H1 (cell line): ENCODE data around the gene MMD. TPM values are rescaled to one million over a fixed set of nuclear protein-coding genes. Genes with fewer than 3 reads are reported as not detected.

ENCODE experiments used
- CTCF ChIA-PET: fragments of 300-600 bp; sonication (Branson Sonifier 250); formaldehyde crosslinking; loops from one replicate; lab custom pipeline; 2021; ENCODE audit not compliant: partially characterized antibody; lab: Charles Lee
- POLR2A ChIA-PET: fragments of 300-600 bp; sonication (Branson Sonifier 250); formaldehyde crosslinking; loops from one replicate; lab custom pipeline; 2021; ENCODE audit warnings: inconsistent platforms; ENCODE audit not compliant: partially characterized antibody; lab: Charles Lee
- DNase-seq, 2 experiments: peaks; one replicate each; pipeline versions ENCODE4 v3.0.0 to v3.0.0-alpha.2; 2010 to 2022; ENCODE audit warnings: low spot score in 2 of 2, low read depth in 1 of 2, mixed read lengths in 1 of 2
- FAIRE-seq: peaks from 2 replicates; lab custom pipeline; 2011; peaks lifted over from hg19 to GRCh38; lab: Jason Lieb, UNC
- H2AFZ ChIP-seq: 2 replicates; pipeline ENCODE4 v1.8.1; 2012; ENCODE audit warnings: low read length, inconsistent platforms
- H2AK5ac ChIP-seq: 2 replicates; pipeline ENCODE4 v1.6.1; 2013; ENCODE audit warnings: low read depth, low read length
- H2BK120ac ChIP-seq: replicated peaks from 2 replicates; pipeline ENCODE3; 2013; ENCODE audit warnings: low read depth, low read length, inconsistent platforms
- H2BK12ac ChIP-seq: 2 replicates; pipeline ENCODE4 v1.6.1; 2013; ENCODE audit warnings: low read depth, low read length
- H2BK15ac ChIP-seq: 2 replicates; pipeline ENCODE4 v1.6.1; 2013; ENCODE audit warnings: low read length
- H2BK20ac ChIP-seq: 2 replicates; pipeline ENCODE4 v1.6.1; 2013; ENCODE audit warnings: low read length
- H2BK5ac ChIP-seq: 2 replicates; pipeline ENCODE4 v1.6.1; 2013; ENCODE audit warnings: low read depth, low read length
- H3K14ac ChIP-seq: 2 replicates; pipeline ENCODE4 v1.6.1; 2013; ENCODE audit warnings: inconsistent platforms; ENCODE audit not compliant: insufficient read length
- H3K18ac ChIP-seq: 2 replicates; pipeline ENCODE4 v1.6.1; 2013; ENCODE audit warnings: low read length; ENCODE audit errors: extremely low read depth
- H3K23ac ChIP-seq: 2 replicates; pipeline ENCODE4 v1.6.1; 2013; ENCODE audit warnings: inconsistent platforms; ENCODE audit not compliant: insufficient read length
- H3K23me2 ChIP-seq: 2 replicates; pipeline ENCODE4 v1.6.1; 2013; ENCODE audit warnings: low read depth, low read length
- H3K27ac ChIP-seq: 2 replicates; pipeline ENCODE4 v1.6.1; 2011; ENCODE audit warnings: low read depth, low read length, inconsistent platforms
- H3K27me3 ChIP-seq, 4 experiments: replicated peaks in 1 of 4; 1 replicate in 1 of 4; 2 replicates in 3 of 4; pipeline versions ENCODE4 v1.6.1 to v1.8.1; 2011 to 2013; ENCODE audit warnings: low read length in 3 of 4, mild to moderate bottlenecking in 3 of 4, inconsistent platforms in 2 of 4, mixed read lengths in 2 of 4, moderate library complexity in 1 of 4; ENCODE audit not compliant: control insufficient read depth in 3 of 4, insufficient read depth in 3 of 4; ENCODE audit errors: extremely low read depth in 1 of 4
- H3K36me3 ChIP-seq, 4 experiments: 2 replicates each; pipeline versions ENCODE4 v1.6.1 to v1.8.1; 2011 to 2013; ENCODE audit warnings: mild to moderate bottlenecking in 4 of 4, low read length in 3 of 4, moderate library complexity in 2 of 4, control low read depth in 1 of 4, inconsistent platforms in 1 of 4; ENCODE audit not compliant: insufficient read depth in 4 of 4, control insufficient read depth in 2 of 4
- H3K4ac ChIP-seq: replicated peaks from 2 replicates; pipeline ENCODE3; 2013; ENCODE audit warnings: low read length, low read depth, mixed read lengths, inconsistent platforms; ENCODE audit not compliant: insufficient read length
- H3K4me1 ChIP-seq, 4 experiments: replicated peaks in 1 of 4; 1 replicate in 1 of 4; 2 replicates in 3 of 4; pipeline versions ENCODE4 v1.6.1 to v1.8.1; 2011 to 2013; ENCODE audit warnings: low read length in 3 of 4, inconsistent platforms in 2 of 4, mixed read lengths in 1 of 4; ENCODE audit not compliant: insufficient read depth in 4 of 4, control insufficient read depth in 3 of 4
- H3K4me2 ChIP-seq, 2 experiments: 2 replicates each; pipeline versions ENCODE4 v1.6.1 to v1.8.1; 2011 to 2013; ENCODE audit warnings: low read depth in 2 of 2, low read length in 2 of 2, control low read depth in 1 of 2, inconsistent platforms in 1 of 2, mild to moderate bottlenecking in 1 of 2; ENCODE audit not compliant: insufficient read depth in 1 of 2
- H3K4me3 ChIP-seq, 4 experiments: fragments of 200-600, 300-600 bp in 1 of 4; sonication (generic), shearing (Covaris generic), sonication (Bioruptor Twin) in 1 of 4; 2 replicates each; pipeline versions ENCODE4 v1.5.1 to v1.8.1; 2011 to 2016; ENCODE audit warnings: low read length in 4 of 4, low read depth in 3 of 4, control low read depth in 2 of 4, inconsistent platforms in 2 of 4, mild to moderate bottlenecking in 2 of 4, mixed read lengths in 1 of 4, moderate library complexity in 1 of 4; ENCODE audit not compliant: insufficient read depth in 2 of 4; ENCODE audit errors: extremely low read depth in 1 of 4
- H3K56ac ChIP-seq: replicated peaks from 2 replicates; pipeline ENCODE3; 2013; ENCODE audit warnings: low read depth, mild to moderate bottlenecking, mixed read lengths, low read length, inconsistent platforms; ENCODE audit not compliant: insufficient read length
- H3K79me1 ChIP-seq: 2 replicates; pipeline ENCODE4 v1.6.1; 2013; ENCODE audit warnings: low read depth, low read length, control low read depth
- H3K79me2 ChIP-seq, 2 experiments: 2 replicates each; pipeline versions ENCODE4 v1.6.1 to v1.8.1; 2012 to 2013; ENCODE audit warnings: low read length in 2 of 2, mild to moderate bottlenecking in 2 of 2, inconsistent platforms in 1 of 2; ENCODE audit not compliant: insufficient read depth in 2 of 2, control insufficient read depth in 1 of 2
- H3K9ac ChIP-seq, 4 experiments: replicated peaks in 1 of 4; 1 replicate in 1 of 4; 2 replicates in 3 of 4; pipeline versions ENCODE4 v1.6.1 to v1.8.1; 2011 to 2013; ENCODE audit warnings: low read depth in 3 of 4, low read length in 3 of 4, control low read depth in 2 of 4, mild to moderate bottlenecking in 2 of 4, moderate library complexity in 2 of 4, inconsistent platforms in 1 of 4; ENCODE audit errors: extremely low read depth in 1 of 4
- H3K9me3 ChIP-seq, 2 experiments: 2 replicates each; pipeline versions ENCODE4 v1.6.1 to v1.8.1; 2012 to 2013; ENCODE audit warnings: mild to moderate bottlenecking in 2 of 2, moderate library complexity in 2 of 2, control low read depth in 1 of 2, inconsistent platforms in 1 of 2, low read depth in 1 of 2, low read length in 1 of 2, mixed read lengths in 1 of 2; ENCODE audit not compliant: insufficient read depth in 2 of 2
- H4K20me1 ChIP-seq, 2 experiments: replicated peaks in 1 of 2; 2 replicates each; pipeline versions ENCODE3 to v1.8.1; 2011 to 2013; ENCODE audit warnings: inconsistent platforms in 2 of 2, low read length in 2 of 2, mild to moderate bottlenecking in 1 of 2; ENCODE audit not compliant: insufficient read depth in 2 of 2, control insufficient read depth in 1 of 2
- H4K5ac ChIP-seq: 2 replicates; pipeline ENCODE4 v1.6.1; 2013; ENCODE audit warnings: low read length, low read depth, mixed read lengths, inconsistent platforms; ENCODE audit not compliant: insufficient read length
- H4K8ac ChIP-seq: 2 replicates; pipeline ENCODE4 v1.8.0; 2013; ENCODE audit warnings: mild to moderate bottlenecking, moderate library complexity, low read length, inconsistent platforms; ENCODE audit not compliant: insufficient read depth; ENCODE audit errors: extremely low read depth
- H4K91ac ChIP-seq: replicated peaks from 2 replicates; pipeline ENCODE3; 2013; ENCODE audit warnings: low read length, mixed read lengths, inconsistent platforms; ENCODE audit not compliant: insufficient read length
- CHD1 ChIP-seq: IDR thresholded peaks from 2 replicates; pipeline ENCODE4 v1.6.1; 2012; ENCODE audit warnings: low read depth, low read length, improper control_type of control experiment
- CTCF ChIP-seq, 3 experiments: IDR thresholded peaks; 1 replicate in 2 of 3; 2 replicates in 1 of 3; pipeline versions ENCODE4 v1.5.1 to v1.6.1; 2011; ENCODE audit warnings: low read length in 3 of 3, mild to moderate bottlenecking in 3 of 3, inconsistent platforms in 2 of 3, low read depth in 1 of 3, moderate library complexity in 1 of 3; ENCODE audit not compliant: insufficient read depth in 1 of 3; ENCODE audit errors: control extremely low read depth in 1 of 3
- EP300 ChIP-seq, 2 experiments: IDR thresholded peaks; 1 replicate in 1 of 2; 2 replicates in 1 of 2; pipeline ENCODE4 v1.6.1; 2011 to 2012; ENCODE audit warnings: low read depth in 2 of 2, low read length in 2 of 2, mild to moderate bottlenecking in 2 of 2, borderline replicate concordance in 1 of 2, inconsistent platforms in 1 of 2, moderate library complexity in 1 of 2
- KDM5A ChIP-seq: fragments of 200-600 bp; IDR thresholded peaks from 2 replicates; pipeline ENCODE4 v1.7.1; 2012; ENCODE audit warnings: mild to moderate bottlenecking, low read length, inconsistent platforms, mixed read lengths
- MAFK ChIP-seq: IDR thresholded peaks from 2 replicates; pipeline ENCODE4 v1.6.1; 2012; ENCODE audit warnings: low read depth, mild to moderate bottlenecking, improper control_type of control experiment, low read length
- SRF ChIP-seq: IDR thresholded peaks from 2 replicates; pipeline ENCODE4 v1.6.1; 2011; ENCODE audit warnings: mild to moderate bottlenecking, low read depth, low read length, moderate library complexity
- TAF7 ChIP-seq: optimal IDR thresholded peaks from 2 replicates; pipeline ENCODE3; 2011; ENCODE audit warnings: low read depth, mild to moderate bottlenecking, inconsistent platforms, low read length, moderate library complexity, borderline replicate concordance
- TCF12 ChIP-seq: IDR thresholded peaks from 2 replicates; pipeline ENCODE4 v1.6.1; 2011; ENCODE audit warnings: low read depth, mild to moderate bottlenecking, low read length
- WGBS, 2 experiments: shearing (Covaris generic) in 1 of 2; methylation state at CpG; one replicate each; pipeline versions ENCODE4 v1.1.6 to v1.1.7; 2013 to 2015; ENCODE audit warnings: low lambda C conversion rate in 2 of 2, mixed read lengths in 2 of 2, inconsistent platforms in 1 of 2, low coverage in 1 of 2, missing lambda C conversion rate in 1 of 2; ENCODE audit not compliant: insufficient replicate concordance in 2 of 2, insufficient coverage in 1 of 2, insufficient read length in 1 of 2; ENCODE audit errors: extremely low coverage in 1 of 2, missing lambda C conversion rate in 1 of 2; 5-methylcytosine and 5-hydroxymethylcytosine counted together
- polyA plus RNA-seq, 7 experiments: library from polyadenylated mRNA; depleted of rRNA in 3 of 7; stranded (reverse) in 5 of 7; unstranded in 2 of 7; fragments of >200 nt in 5 of 7; fragments of 200-250 nt in 2 of 7; gene quantifications; 1 replicate in 5 of 7; 2 replicates in 1 of 7; 4 replicates in 1 of 7; pipeline versions ENCODE4 v1.2.1 to v1.2.3, GENCODE V29; 2011 to 2013; ENCODE audit warnings: missing spikeins in 2 of 7, mixed read lengths in 2 of 7
- total RNA-seq: library from RNA; stranded (reverse); fragmentation: NEBNext Ultra II Directional; extraction: Animal tissue kit (Norgen Biotek cat#: 25700); gene quantifications from 2 replicates; pipeline ENCODE4 v1.2.1, GENCODE V29; 2021

Gene MMD
- total and polyA plus RNA-seq, 2 of the 8 experiments (the other 6 are each of a cell fraction or from before 2014, with no cell fraction given), result 28.2 to 37.8 TPM

- H2BK15ac ChIP-seq, result no peak overlapping the region
- H3K23me2 ChIP-seq, result no peaks in the 10 kb centered on the region
- H2BK5ac ChIP-seq, result no peak overlapping the region
- H2BK120ac ChIP-seq, result no peak overlapping the region
- no peak overlapping the region for H3K23ac ChIP-seq
- no peak overlapping the region for H3K4ac ChIP-seq
- no peak overlapping the region for H4K91ac ChIP-seq
- ChIA-PET POLR2A (interaction anchor here (1.0 to 1.1 kb wide), 2 partner anchors 14 to 15 kb away, joined by 3 to 4 read pairs; partner anchors contain the start of gene MMD), CTCF (interaction anchor here (0.8 to 3.0 kb wide), 3 partner anchors 12 to 109 kb away, joined by 3 to 11 read pairs (median 9); partner anchors contain the start of gene SMIM36)
- 92% methylated on average over 1 of the region's 1 CpG; no CpG with 5 or more reads in 1 of the 2 experiments for WGBS, 2 experiments
- no peak overlapping the region for H4K8ac ChIP-seq
- DNase-seq (no peak), FAIRE-seq (no peak)
- H3K4me2 ChIP-seq, result no peak overlapping the region
- H3K79me1 ChIP-seq, result no peaks in the 10 kb centered on the region
- H3K27ac ChIP-seq, result no peak overlapping the region
- H3K9me3 ChIP-seq, result no peaks in the 10 kb centered on the region
- H3K36me3 ChIP-seq, result peaks cover 21 to 70% (median 46%) of the 10 kb centered on the region in 4 experiments
- no peaks in the 10 kb centered on the region for H4K20me1 ChIP-seq
- no peak overlapping the region for H3K4me3 ChIP-seq
- no peaks in the 10 kb centered on the region for H3K27me3 ChIP-seq
- no peaks in the 10 kb centered on the region for H3K79me2 ChIP-seq
- H3K14ac ChIP-seq, result no peak overlapping the region
- H2BK12ac ChIP-seq, result no peak overlapping the region
- H2AK5ac ChIP-seq, result no peak overlapping the region
- no peak overlapping the region for H3K18ac ChIP-seq
- H3K4me1 ChIP-seq, result no peaks in the 10 kb centered on the region
- H3K56ac ChIP-seq, result no peak overlapping the region
- no peak overlapping the region for H3K9ac ChIP-seq
- no peak overlapping the region for H2BK20ac ChIP-seq
- no peak overlapping the region for H4K5ac ChIP-seq
- H2AFZ ChIP-seq, result no peak overlapping the region
- TF ChIP-seq KDM5A (no peak), SRF (no peak), TAF7 (no peak), TCF12 (no peak), MAFK (no peak), EP300 (IDR thresholded peaks at IDR 0.05; ENCODE audit: borderline replicate concordance in 1 of 2, low read depth in 2 of 2, low read length in 2 of 2) (no peak), CTCF (IDR thresholded peaks at IDR 0.05; ENCODE audit: control extremely low read depth in 1 of 3, insufficient read depth in 1 of 3, low read depth in 1 of 3, low read length in 3 of 3) (no peak), CHD1 (no peak)
These were observed 16.0 kb downstream of the MMD start for GRCh38 chr17:55405600-55405999.
